Lower lobe of right lung (tissue), 2 donors: ENCODE results near the gene UST. TPM values are rescaled to one million over a fixed set of nuclear protein-coding genes. Genes with fewer than 3 reads are reported as not detected.
"Not testable (repeated sequence)": the region's sequence is repeated elsewhere in the genome, so short reads cannot be mapped to it uniquely, and the experiment has no call there.

Experiments
- ATAC-seq, 2 donors: fragments of 200-7000 bp; cut with Tn5 transposase; one replicate each; pipeline ENCODE4 v1.9.1; 2020 to 2022; ENCODE audit warnings: mild to moderate bottlenecking in 2 of 2, moderate library complexity in 2 of 2
- DNase-seq: peaks from one replicate; pipeline ENCODE4 v3.0.0-alpha.2; 2020
- H3K27ac ChIP-seq: fragments of 200-600 bp; one replicate; pipeline ENCODE4 v1.8.0; 2022
- H3K27me3 ChIP-seq: fragments of 200-600 bp; one replicate; pipeline ENCODE4 v1.8.0; 2022; ENCODE audit warnings: low read depth
- H3K36me3 ChIP-seq: fragments of 200-600 bp; one replicate; pipeline ENCODE4 v1.8.0; 2022; ENCODE audit warnings: mild to moderate bottlenecking
- H3K4me1 ChIP-seq: fragments of 200-600 bp; one replicate; pipeline ENCODE4 v1.8.0; 2022
- H3K4me3 ChIP-seq: fragments of 200-600 bp; one replicate; pipeline ENCODE4 v1.8.0; 2022; ENCODE audit warnings: mild to moderate bottlenecking
- H3K9me3 ChIP-seq: fragments of 200-600 bp; one replicate; pipeline ENCODE4 v1.8.0; 2022
- CTCF ChIP-seq: fragments of 200-600 bp; IDR thresholded peaks from one replicate; pipeline ENCODE4 v1.8.0; 2022; ENCODE audit warnings: antibody characterized with exemption, mild to moderate bottlenecking
- intact Hi-C: fragments of 100-400 bp; cut with DNase I; formaldehyde crosslinking; loops from one replicate; pipeline ENCODE4 v1.11.0; 2022
- total RNA-seq: library from RNA; stranded (reverse); fragmentation: NEBNext Ultra II Directional; extraction: Animal tissue kit (Norgen Biotek cat#: 25700); gene quantifications from one replicate; pipeline ENCODE4 v1.2.1, GENCODE V29; 2021
- donor health status: DM: no; HTN: yes; CAD: no; lungs with severe emphysema.

Gene UST
- total RNA-seq, 1 donor from 2014 or later: 11.8 TPM

- Histone ChIP-seq H3K4me1 (peaks cover 53% of the 10 kb centered on the region), H3K9me3 (no peaks in the 10 kb centered on the region), H3K27ac (peak overlapping the region; percentile 72), H3K4me3 (peak overlapping the region; percentile 30), H3K27me3 (no peaks in the 10 kb centered on the region), H3K36me3 (no peaks in the 10 kb centered on the region)
- DNase-seq (peak; percentile 62), ATAC-seq (peak; percentile 51 to 82)
- intact Hi-C loops: no loop called here
- no peak for TF ChIP-seq CTCF
These were observed 14.7 kb downstream of the UST start for GRCh38 chr6:148761527-148762011.

- H3K9me3 ChIP-seq: no peaks in the 10 kb centered on the region
- intact Hi-C loops: no loop called here
- no peak for TF ChIP-seq CTCF
- no peaks in the 10 kb centered on the region for H3K36me3 ChIP-seq
- ATAC-seq: no peak
- H3K4me3 ChIP-seq: no peak overlapping the region
- no peak for DNase-seq
- peak overlapping the region; percentile 72 for H3K27ac ChIP-seq
- no peaks in the 10 kb centered on the region for H3K27me3 ChIP-seq
- peaks cover 53% of the 10 kb centered on the region for H3K4me1 ChIP-seq
These were observed 15.4 kb downstream of the UST start for GRCh38 chr6:148762231-148762630.

- H3K36me3 ChIP-seq, H3K27ac ChIP-seq, H3K9me3 ChIP-seq, H3K4me3 ChIP-seq, ATAC-seq, DNase-seq, H3K27me3 ChIP-seq, intact Hi-C loops: not testable (repeated sequence)
- peaks cover 35% of the 10 kb centered on the region for H3K4me1 ChIP-seq
These were observed 17.6 kb downstream of the UST start for GRCh38 chr6:148764259-148765020.

GRCh38 chr6:148765898-148766808 lies 19.3 kb downstream of the UST start:
- DNase-seq: no peak
- Histone ChIP-seq H3K4me3 (no peak overlapping the region), H3K9me3 (no peaks in the 10 kb centered on the region), H3K36me3 (no peaks in the 10 kb centered on the region), H3K27me3 (no peaks in the 10 kb centered on the region), H3K4me1 (peaks cover 34% of the 10 kb centered on the region), H3K27ac (no peak overlapping the region)
- ATAC-seq: peak in 1 of 2 donors; percentile 42
- no peak for TF ChIP-seq CTCF
- intact Hi-C loops: no loop called here

- no peak for ATAC-seq
- Histone ChIP-seq H3K4me3 (no peak overlapping the region), H3K4me1 (peaks cover 25% of the 10 kb centered on the region), H3K27me3 (no peaks in the 10 kb centered on the region), H3K36me3 (no peaks in the 10 kb centered on the region), H3K27ac (no peak overlapping the region), H3K9me3 (no peaks in the 10 kb centered on the region)
- no peak for DNase-seq
- intact Hi-C loops: no loop called here
- no peak for TF ChIP-seq CTCF
These were observed 21.9 kb downstream of the UST start for GRCh38 chr6:148768646-148769270.
